MM.1S (cell line): ENCODE measurements around the gene SCN4B.

Experiments
- DNase-seq: peaks from one replicate; pipeline ENCODE4 v3.0.0-alpha.2; 2015
- H2AFZ ChIP-seq: fragments of 300-600 bp; sonication (generic); 2 replicates; pipeline ENCODE4 v1.6.0; 2016; ENCODE audit warnings: antibody characterized with exemption, low read length
- H3F3A ChIP-seq: fragments of 300-600 bp; sonication (generic); 2 replicates; pipeline ENCODE4 v1.6.1; 2016; ENCODE audit warnings: mild to moderate bottlenecking, antibody characterized with exemption, low read length, moderate library complexity, mixed read lengths; ENCODE audit not compliant: insufficient read depth
- H3K27ac ChIP-seq: fragments of 300-600 bp; sonication (generic); 2 replicates; pipeline ENCODE4 v1.5.1; 2016; ENCODE audit warnings: mild to moderate bottlenecking, low read length
- H3K27me3 ChIP-seq: fragments of 300-600 bp; sonication (generic); replicated peaks from 2 replicates; pipeline ENCODE4 v1.6.0; 2016; ENCODE audit warnings: low read length; ENCODE audit not compliant: insufficient read depth
- H3K36me3 ChIP-seq: fragments of 300-600 bp; sonication (generic); replicated peaks from 2 replicates; pipeline ENCODE4 v1.6.1; 2016; ENCODE audit warnings: mild to moderate bottlenecking, low read length, mixed read lengths; ENCODE audit not compliant: insufficient read depth
- H3K4me1 ChIP-seq: fragments of 300-600 bp; sonication (generic); 2 replicates; pipeline ENCODE4 v1.6.1; 2016; ENCODE audit warnings: low read length, mixed read lengths
- H3K4me2 ChIP-seq: fragments of 300-600 bp; sonication (generic); 2 replicates; pipeline ENCODE4 v1.6.0; 2016; ENCODE audit warnings: low read depth, low read length
- H3K4me3 ChIP-seq: fragments of 300-600 bp; sonication (generic); 2 replicates; pipeline ENCODE4 v1.5.1; 2016; ENCODE audit warnings: low read length, mixed read lengths
- H3K79me2 ChIP-seq: fragments of 300-600 bp; sonication (generic); 2 replicates; pipeline ENCODE4 v1.6.1; 2016; ENCODE audit warnings: mixed run types, low read length, mixed read lengths
- H3K9ac ChIP-seq: fragments of 300-600 bp; sonication (generic); 2 replicates; pipeline ENCODE4 v1.6.1; 2016; ENCODE audit warnings: low read length, mixed read lengths
- H3K9me2 ChIP-seq: fragments of 300-600 bp; sonication (generic); replicated peaks from 2 replicates; pipeline ENCODE4 v1.6.1; 2016; ENCODE audit warnings: mild to moderate bottlenecking, low read length, mixed read lengths; ENCODE audit not compliant: insufficient read depth
- H3K9me3 ChIP-seq: fragments of 300-600 bp; sonication (generic); replicated peaks from 2 replicates; pipeline ENCODE4 v1.6.1; 2016; ENCODE audit warnings: mild to moderate bottlenecking, low read length, mixed read lengths; ENCODE audit not compliant: insufficient read depth
- H4K20me1 ChIP-seq: fragments of 300-600 bp; sonication (generic); 2 replicates; pipeline ENCODE4 v1.6.1; 2016; ENCODE audit warnings: mild to moderate bottlenecking, low read length, moderate library complexity, mixed read lengths; ENCODE audit not compliant: insufficient read depth
- EZH2 ChIP-seq: fragments of 300-600 bp; sonication (generic); optimal IDR thresholded peaks from 2 replicates; pipeline ENCODE3; 2017; ENCODE audit warnings: low read depth, mild to moderate bottlenecking, antibody characterized with exemption, low read length, mixed read lengths
- EZH2phosphoT487 ChIP-seq: fragments of 300-600 bp; sonication (generic); IDR thresholded peaks from 2 replicates; pipeline ENCODE4 v1.6.1; 2018; ENCODE audit warnings: antibody characterized with exemption, low read length
- TF ChIP-seq, protein P1 (sequence below): fragments of 300-600 bp; sonication (generic); IDR thresholded peaks from 2 replicates; pipeline ENCODE4 v1.5.1; 2016; ENCODE audit warnings: antibody characterized with exemption, low read length, mixed read lengths

The SCN4B gene

GRCh38 chr11:118114266-118114665 is 38.4 kb downstream of the SCN4B start:
- Histone ChIP-seq H3K27me3 (no peaks in the 10 kb centered on the region; the same call in 1 of the 2 replicates), H3K27ac (no peak overlapping the region)
- no peak for DNase-seq

DNA sequence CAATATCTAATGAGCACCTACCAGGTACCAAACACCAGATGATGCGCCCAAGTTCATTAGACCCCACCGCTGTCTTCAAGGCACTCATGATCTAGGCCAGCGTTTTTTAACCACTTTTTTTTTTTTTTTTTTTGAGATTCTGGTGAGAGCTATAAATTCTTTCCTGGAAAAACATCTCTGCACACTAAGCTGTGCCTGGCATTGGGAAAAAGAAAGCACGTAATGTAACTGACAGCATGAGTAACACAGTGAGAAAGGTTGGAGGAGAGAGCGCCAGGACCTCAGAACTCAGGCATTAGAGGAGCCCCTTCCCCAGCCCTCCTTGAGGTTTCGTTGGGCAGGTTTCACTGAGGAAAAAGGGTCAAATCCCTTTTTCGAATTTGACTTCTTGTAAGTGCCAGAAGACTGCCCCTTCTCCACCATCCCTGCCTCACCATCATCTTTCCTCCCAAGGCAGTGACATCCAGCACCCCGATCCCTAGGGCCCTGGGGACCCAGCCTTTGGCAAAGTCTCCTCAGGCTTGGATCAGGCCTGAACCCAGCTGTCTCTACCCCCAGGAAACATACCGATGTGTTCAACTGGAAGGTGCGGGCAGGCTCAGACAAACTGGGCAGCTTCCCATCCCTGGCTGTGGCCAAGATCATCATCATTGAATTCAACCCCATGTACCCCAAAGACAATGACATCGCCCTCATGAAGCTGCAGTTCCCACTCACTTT is 39.8 kb downstream of the SCN4B start:
- TF ChIP-seq EZH2phosphoT487 (no peak), EZH2 (no peak)
- TF ChIP-seq, protein P1, sequence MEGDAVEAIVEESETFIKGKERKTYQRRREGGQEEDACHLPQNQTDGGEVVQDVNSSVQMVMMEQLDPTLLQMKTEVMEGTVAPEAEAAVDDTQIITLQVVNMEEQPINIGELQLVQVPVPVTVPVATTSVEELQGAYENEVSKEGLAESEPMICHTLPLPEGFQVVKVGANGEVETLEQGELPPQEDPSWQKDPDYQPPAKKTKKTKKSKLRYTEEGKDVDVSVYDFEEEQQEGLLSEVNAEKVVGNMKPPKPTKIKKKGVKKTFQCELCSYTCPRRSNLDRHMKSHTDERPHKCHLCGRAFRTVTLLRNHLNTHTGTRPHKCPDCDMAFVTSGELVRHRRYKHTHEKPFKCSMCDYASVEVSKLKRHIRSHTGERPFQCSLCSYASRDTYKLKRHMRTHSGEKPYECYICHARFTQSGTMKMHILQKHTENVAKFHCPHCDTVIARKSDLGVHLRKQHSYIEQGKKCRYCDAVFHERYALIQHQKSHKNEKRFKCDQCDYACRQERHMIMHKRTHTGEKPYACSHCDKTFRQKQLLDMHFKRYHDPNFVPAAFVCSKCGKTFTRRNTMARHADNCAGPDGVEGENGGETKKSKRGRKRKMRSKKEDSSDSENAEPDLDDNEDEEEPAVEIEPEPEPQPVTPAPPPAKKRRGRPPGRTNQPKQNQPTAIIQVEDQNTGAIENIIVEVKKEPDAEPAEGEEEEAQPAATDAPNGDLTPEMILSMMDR = no peak
- Histone ChIP-seq H3K36me3 (no peaks in the 10 kb centered on the region), H3K27me3 (no peaks in the 10 kb centered on the region; the same call in 1 of the 2 replicates), H3K9me2 (no peaks in the 10 kb centered on the region), H3F3A (no peaks in the 10 kb centered on the region), H4K20me1 (no peaks in the 10 kb centered on the region), H3K4me2 (no peak overlapping the region), H3K9me3 (no peaks in the 10 kb centered on the region), H3K4me3 (no peak overlapping the region), H3K9ac (no peak overlapping the region), H3K79me2 (no peaks in the 10 kb centered on the region), H2AFZ (no peak overlapping the region), H3K4me1 (0 out of 2 replicates have a peak, but pooled peaks cover 3% of the 10 kb centered on the region), H3K27ac (no peak overlapping the region)
- DNase-seq = no peak

More at GRCh38 chr11:118114266-118114665, 38.4 kb downstream of the SCN4B start:
- H3K4me1 ChIP-seq = 0 out of 2 replicates have a peak, but pooled peaks cover 3% of the 10 kb centered on the region
- H2AFZ ChIP-seq = no peak overlapping the region
- no peak overlapping the region for H3K4me2 ChIP-seq
- H3K36me3 ChIP-seq = no peaks in the 10 kb centered on the region
- no peaks in the 10 kb centered on the region for H3F3A ChIP-seq
- H4K20me1 ChIP-seq = no peaks in the 10 kb centered on the region
- no peak for TF ChIP-seq EZH2
- TF ChIP-seq, protein P1 = no peak
- TF ChIP-seq EZH2phosphoT487 = no peak
- H3K9me2 ChIP-seq = no peaks in the 10 kb centered on the region
- no peak overlapping the region for H3K9ac ChIP-seq
- H3K9me3 ChIP-seq = no peaks in the 10 kb centered on the region
- no peak overlapping the region for H3K4me3 ChIP-seq
- H3K79me2 ChIP-seq = no peaks in the 10 kb centered on the region

DNA sequence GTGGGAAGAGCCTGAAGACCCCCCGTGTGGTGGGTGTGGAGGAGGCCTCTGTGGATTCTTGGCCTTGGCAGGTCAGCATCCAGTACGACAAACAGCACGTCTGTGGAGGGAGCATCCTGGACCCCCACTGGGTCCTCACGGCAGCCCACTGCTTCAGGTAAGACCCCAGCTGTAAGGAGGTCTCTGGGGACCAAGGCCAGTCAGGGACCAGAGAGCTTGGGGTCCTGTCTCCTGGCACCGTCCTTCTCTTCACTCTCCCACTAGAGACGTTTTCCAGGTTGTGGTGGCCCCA is 40.9 kb downstream of the SCN4B start:
- H3K79me2 ChIP-seq = no peaks in the 10 kb centered on the region
- H3K4me2 ChIP-seq = no peak overlapping the region
- no peaks in the 10 kb centered on the region for H4K20me1 ChIP-seq
- H3K9ac ChIP-seq = no peak overlapping the region
- H3K9me3 ChIP-seq = no peaks in the 10 kb centered on the region
- H3K27me3 ChIP-seq = no peaks in the 10 kb centered on the region; the same call in 1 of the 2 replicates
- H3K4me1 ChIP-seq = no peaks in the 10 kb centered on the region
- H3F3A ChIP-seq = no peaks in the 10 kb centered on the region
- no peak overlapping the region for H3K4me3 ChIP-seq
- H2AFZ ChIP-seq = no peak overlapping the region
- H3K36me3 ChIP-seq = no peaks in the 10 kb centered on the region
- TF ChIP-seq, protein P1 = no peak
- no peak for TF ChIP-seq EZH2
- TF ChIP-seq EZH2phosphoT487 = no peak
- DNase-seq = no peak
- no peaks in the 10 kb centered on the region for H3K9me2 ChIP-seq
- no peak overlapping the region for H3K27ac ChIP-seq
